Measurements from ENCODE around the gene SH2D1A.

- TF ChIP-seq CTCF (conservative IDR thresholded peaks at IDR 0.05) (no peak), EZH2 (IDR thresholded peaks at IDR 0.05; ENCODE audit: low read depth) (no peak)
Measured at GRCh38 chrX:124325732-124326131, 20.6 kb upstream of the SH2D1A start.
